Fibroblast of skin of left biceps (primary cell): Measurements from ENCODE around the gene GZMM.

Source experiments
- DNase-seq, 2 experiments: peaks; one replicate each; pipeline ENCODE4 v3.0.0-alpha.2; 2013; ENCODE audit warnings: low read depth in 2 of 2

Gene GZMM

DNA sequence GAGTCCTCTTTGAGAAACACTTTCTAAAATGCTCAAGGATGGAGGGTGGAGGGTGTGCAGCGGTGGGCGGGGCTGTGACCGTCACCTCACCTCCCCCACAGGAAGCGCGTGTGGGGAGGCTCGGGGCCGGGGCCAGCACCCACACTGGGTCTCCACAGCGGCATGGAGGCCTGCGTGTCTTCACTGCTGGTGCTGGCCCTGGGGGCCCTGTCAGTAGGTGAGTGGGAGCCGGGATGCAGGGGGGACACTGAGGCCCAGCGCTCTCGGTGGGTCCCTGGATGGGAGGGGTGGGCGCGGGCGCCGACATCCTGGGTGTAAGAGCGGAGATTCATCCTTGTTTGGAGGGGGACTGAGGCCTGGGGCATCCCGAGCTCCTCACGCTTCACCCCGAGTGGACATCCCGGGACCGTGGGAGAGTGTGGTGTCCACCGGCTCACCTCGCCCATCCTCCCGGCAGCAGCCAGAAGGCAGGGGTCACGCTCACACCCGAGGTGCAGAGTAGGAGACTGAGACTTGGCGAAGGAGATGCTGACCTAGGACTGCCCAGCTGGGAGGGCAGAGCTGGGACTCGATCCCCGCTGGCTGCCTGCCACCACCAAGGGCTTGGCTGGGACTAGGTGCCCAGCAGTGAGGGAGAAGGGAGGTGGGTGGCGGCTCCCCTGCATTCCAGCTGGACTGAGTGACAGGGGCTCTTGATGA, at the start of gene GZMM:
Gene GZMM, plus strand, starts transcription at position 144 of the 699 bp plus-strand sequence. Its CDS starts 19 bp downstream, at position 163.
- DNase-seq = no peak

- DNase-seq = no peak
Measured at GRCh38 chr19:494171-495080, 49.4 kb upstream of the GZMM start.

DNA sequence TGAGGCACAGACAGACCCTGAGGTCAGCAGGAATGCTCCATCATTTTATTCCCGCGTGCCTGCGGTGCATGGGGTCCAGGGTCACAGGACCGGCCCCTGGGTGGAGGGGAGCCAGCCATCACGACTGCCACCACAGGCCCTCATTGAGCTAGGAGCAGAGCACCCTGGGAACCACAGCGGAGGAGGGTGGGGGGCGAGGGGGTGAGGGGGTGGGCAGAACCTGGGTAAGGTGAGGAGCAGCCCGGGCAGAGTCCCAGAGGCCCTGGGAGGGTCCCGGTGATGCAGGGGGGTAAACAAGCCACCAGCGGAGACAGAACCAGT, 48.8 kb upstream of the GZMM start:
- DNase-seq = no peak

DNA sequence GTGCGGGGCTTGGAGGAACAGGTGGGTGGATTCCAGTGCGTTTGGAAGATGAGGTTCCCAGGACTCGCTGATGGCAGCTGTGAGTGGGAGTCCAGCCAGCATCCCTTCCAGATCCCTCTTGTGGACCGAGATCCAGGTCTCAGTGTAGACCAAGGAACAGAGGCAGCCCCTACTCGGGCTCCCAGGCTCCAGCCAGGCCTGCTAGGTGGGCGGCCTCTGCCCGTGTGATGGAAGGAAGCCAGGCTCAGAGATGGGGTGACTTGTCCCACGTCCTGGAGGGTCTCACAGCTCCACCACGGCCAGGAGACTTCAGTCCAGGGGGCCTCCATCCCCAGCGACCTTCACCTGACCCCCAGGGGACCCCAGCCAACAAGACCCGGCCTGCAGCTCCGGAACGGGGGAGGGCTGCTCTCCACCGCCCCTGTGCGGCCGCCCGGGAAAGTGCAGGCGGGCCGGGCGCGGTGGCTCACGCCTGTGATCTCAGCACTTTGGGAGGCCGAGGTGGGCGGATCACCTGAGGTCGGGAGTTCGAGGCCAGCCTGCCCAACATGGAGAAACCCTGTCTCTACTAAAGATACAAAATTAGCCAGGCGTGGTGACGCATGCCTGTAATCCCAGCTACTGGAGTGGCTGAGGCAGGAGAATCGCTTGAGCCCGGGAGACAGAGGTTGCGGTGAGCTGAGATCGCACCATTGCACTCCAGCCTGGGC, 48.3 kb upstream of the GZMM start:
- DNase-seq = no peak

DNA sequence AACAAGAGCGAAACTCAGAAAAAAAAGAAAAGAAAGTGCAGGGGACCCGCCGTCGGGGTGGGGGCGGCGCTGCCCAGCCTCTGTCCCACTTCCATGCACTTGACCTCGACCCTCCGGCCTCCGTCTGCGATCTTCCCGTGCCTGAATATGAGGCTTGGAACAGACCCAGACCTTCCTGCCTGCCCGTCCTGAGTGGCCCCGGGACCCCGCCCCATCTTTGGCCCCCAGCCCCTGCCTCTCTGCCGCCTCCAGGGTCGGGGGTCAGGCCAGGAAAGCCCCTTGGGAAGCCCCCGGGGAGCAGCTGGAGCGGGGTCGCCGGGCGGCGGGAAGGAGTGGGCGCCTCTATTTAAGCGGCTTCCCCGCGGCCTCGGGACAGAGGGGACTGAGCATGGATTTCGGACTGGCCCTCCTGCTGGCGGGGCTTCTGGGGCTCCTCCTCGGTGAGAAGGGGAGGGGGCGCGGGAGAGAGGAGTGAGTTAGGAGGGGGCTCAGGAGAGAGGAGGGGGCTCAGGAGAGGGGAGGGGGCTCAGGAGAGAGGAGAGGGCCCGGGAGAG, 47.7 kb upstream of the GZMM start, which contains the start of gene MADCAM1:
Gene MADCAM1, plus strand, starts transcription at position 375 of the 554 bp plus-strand sequence. Its CDS starts 14 bp downstream, at position 389.
- DNase-seq = no peak

DNA sequence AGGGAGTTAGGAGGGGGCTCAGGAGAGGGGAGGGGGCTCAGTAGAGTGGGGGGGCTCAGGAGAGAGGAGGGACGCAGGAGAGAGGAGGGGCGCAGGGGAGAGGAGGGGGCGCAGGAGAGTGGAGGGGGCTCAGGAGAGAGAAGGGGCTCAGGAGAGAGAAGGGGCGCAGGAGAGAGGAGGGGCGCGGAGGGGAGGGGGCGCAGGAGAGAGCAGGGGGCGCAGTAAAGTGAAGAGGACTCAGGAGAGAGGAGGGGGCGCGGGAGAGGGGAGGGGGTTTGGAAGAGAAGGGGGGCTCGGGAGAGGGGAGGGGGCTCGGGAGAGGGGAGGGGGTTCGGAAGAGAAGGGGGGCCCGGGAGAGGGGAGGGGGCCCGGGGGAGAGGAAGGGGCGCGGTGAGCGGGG, 46.9 kb upstream of the GZMM start:
- no peak for DNase-seq

DNA sequence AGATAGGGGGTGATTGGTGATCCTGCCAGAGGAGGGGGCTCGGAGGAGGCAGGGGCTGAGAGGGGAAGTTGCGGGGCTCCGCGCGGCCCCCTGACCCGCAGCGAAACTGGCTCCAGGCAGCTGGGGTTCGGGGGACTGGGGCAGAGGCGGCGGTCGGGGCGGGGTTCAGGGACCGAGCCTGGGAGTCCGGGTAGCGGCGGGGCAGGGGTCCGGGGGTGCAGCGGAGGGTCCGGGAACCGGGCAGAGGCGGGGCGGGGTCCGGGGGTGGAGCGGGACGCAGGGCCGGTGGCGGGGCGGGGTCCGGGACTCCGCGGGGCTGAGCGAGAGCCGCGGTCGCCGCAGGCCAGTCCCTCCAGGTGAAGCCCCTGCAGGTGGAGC, 46.4 kb upstream of the GZMM start:
- DNase-seq = no peak

DNA sequence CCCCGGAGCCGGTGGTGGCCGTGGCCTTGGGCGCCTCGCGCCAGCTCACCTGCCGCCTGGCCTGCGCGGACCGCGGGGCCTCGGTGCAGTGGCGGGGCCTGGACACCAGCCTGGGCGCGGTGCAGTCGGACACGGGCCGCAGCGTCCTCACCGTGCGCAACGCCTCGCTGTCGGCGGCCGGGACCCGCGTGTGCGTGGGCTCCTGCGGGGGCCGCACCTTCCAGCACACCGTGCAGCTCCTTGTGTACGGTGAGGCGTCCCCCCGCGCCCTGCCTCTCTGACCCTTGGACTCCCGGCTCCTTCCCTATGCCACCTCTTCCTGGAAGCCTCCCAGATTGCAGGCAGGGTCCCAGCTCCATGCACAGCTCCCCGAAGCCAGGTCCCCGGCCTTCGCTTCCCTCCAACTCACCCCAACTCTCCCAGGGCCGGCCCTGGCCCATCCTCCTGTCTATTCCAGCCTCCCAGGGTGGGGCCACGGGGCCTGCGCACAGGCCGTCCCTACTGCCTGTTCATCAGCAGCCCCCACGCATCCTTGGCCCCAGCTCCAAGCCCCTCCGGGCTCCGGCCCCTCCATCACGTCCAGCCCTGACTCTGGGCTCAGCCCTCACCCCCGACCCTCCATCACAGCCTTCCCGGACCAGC, 45.9 kb upstream of the GZMM start:
- DNase-seq = no peak

DNA sequence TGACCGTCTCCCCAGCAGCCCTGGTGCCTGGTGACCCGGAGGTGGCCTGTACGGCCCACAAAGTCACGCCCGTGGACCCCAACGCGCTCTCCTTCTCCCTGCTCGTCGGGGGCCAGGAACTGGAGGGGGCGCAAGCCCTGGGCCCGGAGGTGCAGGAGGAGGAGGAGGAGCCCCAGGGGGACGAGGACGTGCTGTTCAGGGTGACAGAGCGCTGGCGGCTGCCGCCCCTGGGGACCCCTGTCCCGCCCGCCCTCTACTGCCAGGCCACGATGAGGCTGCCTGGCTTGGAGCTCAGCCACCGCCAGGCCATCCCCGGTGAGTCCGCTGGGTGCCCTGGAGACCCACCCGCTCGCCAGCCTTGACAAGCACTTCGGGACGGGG, 45.4 kb upstream of the GZMM start:
- DNase-seq = no peak

- no peak for DNase-seq
Measured at GRCh38 chr19:498977-499623, 44.8 kb upstream of the GZMM start.

- DNase-seq = no peak
Measured at GRCh38 chr19:501646-502045, 42.2 kb upstream of the GZMM start.

DNA sequence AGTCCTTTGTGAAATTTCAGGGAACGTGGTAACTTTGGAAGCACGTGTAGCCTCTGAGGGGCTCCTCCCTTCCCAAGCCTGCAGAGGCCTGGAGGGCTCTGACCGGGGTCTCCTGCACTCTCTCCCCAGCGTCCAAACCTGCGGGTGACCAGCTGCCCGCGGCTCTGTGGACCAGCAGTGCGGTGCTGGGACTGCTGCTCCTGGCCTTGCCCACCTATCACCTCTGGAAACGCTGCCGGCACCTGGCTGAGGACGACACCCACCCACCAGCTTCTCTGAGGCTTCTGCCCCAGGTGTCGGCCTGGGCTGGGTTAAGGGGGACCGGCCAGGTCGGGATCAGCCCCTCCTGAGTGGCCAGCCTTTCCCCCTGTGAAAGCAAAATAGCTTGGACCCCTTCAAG, 39.2 kb upstream of the GZMM start:
- DNase-seq = no peak

- peak; percentile 100 for DNase-seq
Measured at GRCh38 chr19:506404-507285, 37.2 kb upstream of the GZMM start.

- DNase-seq = no peak
Measured at GRCh38 chr19:507286-508203, 36.3 kb upstream of the GZMM start, which contains the start of gene TPGS1. TSS of gene TPGS1 (plus strand) at chr19:507497. CDS start at chr19:507507, 10 bp downstream.

DNA sequence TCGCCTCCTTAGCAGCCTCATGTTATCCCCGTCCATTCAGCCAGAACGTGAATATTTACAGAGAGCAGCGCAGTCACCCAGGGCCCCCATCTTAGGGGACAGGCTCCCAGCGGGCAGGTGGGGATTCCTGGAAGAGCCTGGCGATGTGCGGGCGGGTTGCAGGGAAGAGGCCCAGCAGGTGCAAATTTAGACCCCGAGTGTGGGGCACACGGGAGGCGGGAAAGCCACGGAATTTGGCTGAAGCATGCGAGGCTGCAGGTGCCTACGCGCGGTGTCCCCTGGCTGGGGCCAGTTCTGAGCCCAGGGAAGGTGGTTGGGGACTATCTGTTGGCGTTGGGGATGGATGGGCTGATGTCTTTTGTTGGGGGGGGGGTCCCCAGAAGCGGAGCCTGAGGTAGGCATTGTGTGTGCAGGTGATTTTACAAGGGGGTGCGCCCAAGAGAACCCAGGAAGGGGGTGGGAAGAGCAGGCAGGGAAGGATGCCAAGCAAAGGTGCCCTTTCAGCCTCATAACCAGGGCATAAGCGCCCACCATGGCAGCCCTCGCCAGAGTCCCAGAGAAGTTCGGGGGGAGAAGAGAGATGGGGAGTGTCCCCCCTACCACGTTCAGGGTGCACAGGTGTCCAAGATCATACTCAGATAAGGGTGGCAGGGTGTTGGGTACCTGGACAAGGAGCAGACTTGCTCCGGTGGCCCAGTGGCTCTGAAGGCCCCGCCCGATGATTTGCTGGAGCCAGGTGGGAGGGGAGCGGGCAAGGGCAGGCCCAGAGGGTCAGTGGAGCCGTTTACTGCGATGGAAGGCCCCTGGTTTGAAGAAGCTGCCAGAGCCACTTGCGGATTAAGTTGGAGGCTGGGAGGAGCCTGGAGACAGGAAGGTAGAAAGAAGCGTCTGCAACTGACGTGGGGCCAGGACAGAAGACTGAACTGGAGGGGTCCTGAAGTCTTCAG, 35.4 kb upstream of the GZMM start:
- DNase-seq = no peak

- peak; percentile 63 to 68 for DNase-seq
Measured at GRCh38 chr19:510606-511100, 33.2 kb upstream of the GZMM start.

- DNase-seq = no peak
Measured at GRCh38 chr19:511101-511851, 32.6 kb upstream of the GZMM start.
